ENCODE measurements around the gene MDFIC.

MDFIC gene

GRCh38 chr7:114988755-114989375 is 67.0 kb downstream of the MDFIC start:
- DNase-seq (ENCODE audit: low read depth in 1 of 2, low spot score in 1 of 2) = no peak

- DNase-seq (ENCODE audit: low read depth in 1 of 2, low spot score in 1 of 2) = no peak
Measured at GRCh38 chr7:114989531-114989930, 67.6 kb downstream of the MDFIC start.

- no peak for DNase-seq (ENCODE audit: low read depth in 1 of 2, low spot score in 1 of 2)
Measured at GRCh38 chr7:114997487-114998404, 75.9 kb downstream of the MDFIC start.

- no peak for DNase-seq (ENCODE audit: low read depth in 1 of 2, low spot score in 1 of 2)
Measured at GRCh38 chr7:115004121-115004520, 82.2 kb downstream of the MDFIC start.

- DNase-seq (ENCODE audit: low read depth in 1 of 2, low spot score in 1 of 2) = no peak
Measured at GRCh38 chr7:115005251-115005650, 83.4 kb downstream of the MDFIC start.

GRCh38 chr7:115005953-115006352 is 84.1 kb downstream of the MDFIC start:
- DNase-seq (ENCODE audit: low read depth in 1 of 2, low spot score in 1 of 2) = no peak

GRCh38 chr7:115007751-115008150 is 85.9 kb downstream of the MDFIC start:
- DNase-seq (ENCODE audit: low read depth in 1 of 2, low spot score in 1 of 2) = no peak

GRCh38 chr7:115008465-115009114 is 86.7 kb downstream of the MDFIC start:
- no peak for DNase-seq (ENCODE audit: low read depth in 1 of 2, low spot score in 1 of 2)

GRCh38 chr7:115009139-115009538 is 87.2 kb downstream of the MDFIC start:
- no peak for DNase-seq (ENCODE audit: low read depth in 1 of 2, low spot score in 1 of 2)

- DNase-seq (ENCODE audit: low read depth in 1 of 2, low spot score in 1 of 2) = no peak
Measured at GRCh38 chr7:115009736-115010440, 88.0 kb downstream of the MDFIC start.

- DNase-seq (ENCODE audit: low read depth in 1 of 2, low spot score in 1 of 2) = no peak
Measured at GRCh38 chr7:115010441-115010820, 88.5 kb downstream of the MDFIC start.

- DNase-seq (ENCODE audit: low read depth in 1 of 2, low spot score in 1 of 2) = no peak
Measured at GRCh38 chr7:115013886-115014285, 92.0 kb downstream of the MDFIC start.

GRCh38 chr7:115014794-115015193 is 92.9 kb downstream of the MDFIC start:
- DNase-seq (ENCODE audit: low read depth in 1 of 2, low spot score in 1 of 2) = no peak

GRCh38 chr7:115015619-115016018 is 93.7 kb downstream of the MDFIC start:
- no peak for DNase-seq (ENCODE audit: low read depth in 1 of 2, low spot score in 1 of 2)

- no peak for DNase-seq (ENCODE audit: low read depth in 1 of 2, low spot score in 1 of 2)
Measured at GRCh38 chr7:115019882-115020605, 98.2 kb downstream of the MDFIC start.

- DNase-seq (ENCODE audit: low read depth in 1 of 2, low spot score in 1 of 2) = no peak
Measured at GRCh38 chr7:115023219-115023618, 101.3 kb downstream of the MDFIC start.

GRCh38 chr7:115024276-115024675 is 102.4 kb downstream of the MDFIC start:
- DNase-seq (ENCODE audit: low read depth in 1 of 2, low spot score in 1 of 2) = no peak

- DNase-seq (ENCODE audit: low read depth in 1 of 2, low spot score in 1 of 2) = no peak
Measured at GRCh38 chr7:115032715-115033703, 111.1 kb downstream of the MDFIC start.

GRCh38 chr7:115033917-115034459 is 112.1 kb downstream of the MDFIC start:
- DNase-seq (ENCODE audit: low read depth in 1 of 2, low spot score in 1 of 2) = no peak

Data from stimulated activated CD4-positive, alpha-beta T cell treated with anti-CD3 and anti-CD28 coated beads, Interleukin-15, amount 100 ng/mL, for 1 hour (primary cell).